ENCODE results near the gene DARS2. TPM values are rescaled to one million over a fixed set of nuclear protein-coding genes. Genes with fewer than 3 reads are reported as not detected.

DARS2 gene
- total and polyA plus RNA-seq, 4 donors = 5.0 to 13.0 (median 10.1) TPM

- Histone ChIP-seq H3K36me3 (ENCODE audit: control insufficient read depth in 4 of 4, insufficient read depth in 3 of 4, low read depth in 1 of 4, low read length in 3 of 4) (peaks cover 5 to 39% (median 33%) of the 10 kb centered on the region in 4 donors), H3K4me3 (ENCODE audit: low read depth in 1 of 3, low read length in 3 of 3) (no peak overlapping the region), H3K9ac (ENCODE audit: low read depth in 1 of 2, low read length in 2 of 2) (no peak overlapping the region), H3K27ac (ENCODE audit: low read depth in 1 of 2, low read length in 2 of 2) (no peak overlapping the region), H3K27me3 (ENCODE audit: control insufficient read depth in 4 of 4, insufficient read depth in 4 of 4, low read length in 3 of 4) (no peaks in the 10 kb centered on the region), H3K9me3 (ENCODE audit: control insufficient read depth in 4 of 4, low read length in 3 of 4) (no peaks in the 10 kb centered on the region), H3K4me1 (ENCODE audit: control insufficient read depth in 4 of 4, insufficient read depth in 4 of 4, low read length in 3 of 4) (no peaks in the 10 kb centered on the region)
- WGBS = 94% methylated on average over 5 of the region's 5 CpGs
- TF ChIP-seq JUND (IDR thresholded peaks at IDR 0.05) (no peak), FOXA1 (IDR thresholded peaks at IDR 0.05) (no peak), YY1 (IDR thresholded peaks at IDR 0.05) (no peak), ATF3 (IDR thresholded peaks at IDR 0.05) (no peak), RXRA (IDR thresholded peaks at IDR 0.05) (no peak), SP1 (IDR thresholded peaks at IDR 0.05) (no peak), HNF4A (conservative IDR thresholded peaks at IDR 0.05) (no peak)
- TF ChIP-seq, protein P1, sequence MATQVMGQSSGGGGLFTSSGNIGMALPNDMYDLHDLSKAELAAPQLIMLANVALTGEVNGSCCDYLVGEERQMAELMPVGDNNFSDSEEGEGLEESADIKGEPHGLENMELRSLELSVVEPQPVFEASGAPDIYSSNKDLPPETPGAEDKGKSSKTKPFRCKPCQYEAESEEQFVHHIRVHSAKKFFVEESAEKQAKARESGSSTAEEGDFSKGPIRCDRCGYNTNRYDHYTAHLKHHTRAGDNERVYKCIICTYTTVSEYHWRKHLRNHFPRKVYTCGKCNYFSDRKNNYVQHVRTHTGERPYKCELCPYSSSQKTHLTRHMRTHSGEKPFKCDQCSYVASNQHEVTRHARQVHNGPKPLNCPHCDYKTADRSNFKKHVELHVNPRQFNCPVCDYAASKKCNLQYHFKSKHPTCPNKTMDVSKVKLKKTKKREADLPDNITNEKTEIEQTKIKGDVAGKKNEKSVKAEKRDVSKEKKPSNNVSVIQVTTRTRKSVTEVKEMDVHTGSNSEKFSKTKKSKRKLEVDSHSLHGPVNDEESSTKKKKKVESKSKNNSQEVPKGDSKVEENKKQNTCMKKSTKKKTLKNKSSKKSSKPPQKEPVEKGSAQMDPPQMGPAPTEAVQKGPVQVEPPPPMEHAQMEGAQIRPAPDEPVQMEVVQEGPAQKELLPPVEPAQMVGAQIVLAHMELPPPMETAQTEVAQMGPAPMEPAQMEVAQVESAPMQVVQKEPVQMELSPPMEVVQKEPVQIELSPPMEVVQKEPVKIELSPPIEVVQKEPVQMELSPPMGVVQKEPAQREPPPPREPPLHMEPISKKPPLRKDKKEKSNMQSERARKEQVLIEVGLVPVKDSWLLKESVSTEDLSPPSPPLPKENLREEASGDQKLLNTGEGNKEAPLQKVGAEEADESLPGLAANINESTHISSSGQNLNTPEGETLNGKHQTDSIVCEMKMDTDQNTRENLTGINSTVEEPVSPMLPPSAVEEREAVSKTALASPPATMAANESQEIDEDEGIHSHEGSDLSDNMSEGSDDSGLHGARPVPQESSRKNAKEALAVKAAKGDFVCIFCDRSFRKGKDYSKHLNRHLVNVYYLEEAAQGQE (IDR thresholded peaks at IDR 0.05) = no peak
- TF ChIP-seq, protein P2, sequence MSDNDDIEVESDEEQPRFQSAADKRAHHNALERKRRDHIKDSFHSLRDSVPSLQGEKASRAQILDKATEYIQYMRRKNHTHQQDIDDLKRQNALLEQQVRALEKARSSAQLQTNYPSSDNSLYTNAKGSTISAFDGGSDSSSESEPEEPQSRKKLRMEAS (IDR thresholded peaks at IDR 0.05) = no peak
- no peak for DNase-seq (ENCODE audit: low spot score)
Observed at GRCh38 chr1:173775578-173776226, 48.8 kb upstream of the DARS2 start.

DNA sequence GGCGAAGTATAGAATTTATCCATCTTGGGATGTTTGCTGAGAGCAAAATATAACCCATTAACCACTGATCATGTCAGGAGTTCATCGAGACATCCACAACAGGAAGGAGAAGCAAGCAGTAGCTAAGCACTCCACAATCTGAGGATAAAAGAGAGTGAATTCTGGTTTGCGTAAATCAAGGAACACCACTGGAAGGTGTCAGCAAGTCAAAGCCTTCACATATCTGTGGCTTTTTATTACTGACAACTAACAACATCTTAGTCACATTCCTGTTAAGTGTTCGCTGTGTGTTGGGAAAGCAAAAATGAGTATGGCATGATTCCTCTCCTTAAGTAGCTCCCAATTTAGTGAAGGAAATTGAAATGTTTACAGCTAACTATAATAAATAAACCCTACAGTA is 44.5 kb upstream of the DARS2 start:
- WGBS = 97% methylated on average over 4 of the region's 4 CpGs

More for the DNA sequence above, 44.5 kb upstream of the DARS2 start:
- H3K9ac ChIP-seq (ENCODE audit: low read depth in 1 of 2, low read length in 2 of 2) = no peak overlapping the region
- no peak overlapping the region for H3K4me3 ChIP-seq (ENCODE audit: low read depth in 1 of 3, low read length in 3 of 3)
- H3K36me3 ChIP-seq (ENCODE audit: control insufficient read depth in 4 of 4, insufficient read depth in 3 of 4, low read depth in 1 of 4, low read length in 3 of 4) = peaks cover 8 to 67% (median 58%) of the 10 kb centered on the region in 4 donors
- no peaks in the 10 kb centered on the region for H3K9me3 ChIP-seq (ENCODE audit: control insufficient read depth in 4 of 4, low read length in 3 of 4)
- DNase-seq (ENCODE audit: low spot score) = no peak
- no peaks in the 10 kb centered on the region for H3K4me1 ChIP-seq (ENCODE audit: control insufficient read depth in 4 of 4, insufficient read depth in 4 of 4, low read length in 3 of 4)
- H3K27ac ChIP-seq (ENCODE audit: low read depth in 1 of 2, low read length in 2 of 2) = no peak overlapping the region
- H3K27me3 ChIP-seq (ENCODE audit: control insufficient read depth in 4 of 4, insufficient read depth in 4 of 4, low read length in 3 of 4) = no peaks in the 10 kb centered on the region
- TF ChIP-seq RXRA (IDR thresholded peaks at IDR 0.05) (no peak), RAD21 (IDR thresholded peaks at IDR 0.05) (no peak), EGR1 (IDR thresholded peaks at IDR 0.05; ENCODE audit: low read depth in 2 of 2) (no peak), ATF3 (IDR thresholded peaks at IDR 0.05) (no peak), HNF4G (IDR thresholded peaks at IDR 0.05) (no peak), ZBTB33 (IDR thresholded peaks at IDR 0.05) (no peak), HNF4A (conservative IDR thresholded peaks at IDR 0.05) (no peak), YY1 (IDR thresholded peaks at IDR 0.05) (no peak), SP1 (IDR thresholded peaks at IDR 0.05) (no peak), NR2F2 (IDR thresholded peaks at IDR 0.05) (no peak), GABPA (IDR thresholded peaks at IDR 0.05 in 1 of 2, conservative IDR thresholded peaks at IDR 0.05 in 1 of 2) (no peak), FOXA2 (IDR thresholded peaks at IDR 0.05) (no peak), FOXA1 (IDR thresholded peaks at IDR 0.05) (no peak), JUND (IDR thresholded peaks at IDR 0.05) (no peak)
- TF ChIP-seq, protein P1 (IDR thresholded peaks at IDR 0.05) = no peak
- TF ChIP-seq, protein P3, sequence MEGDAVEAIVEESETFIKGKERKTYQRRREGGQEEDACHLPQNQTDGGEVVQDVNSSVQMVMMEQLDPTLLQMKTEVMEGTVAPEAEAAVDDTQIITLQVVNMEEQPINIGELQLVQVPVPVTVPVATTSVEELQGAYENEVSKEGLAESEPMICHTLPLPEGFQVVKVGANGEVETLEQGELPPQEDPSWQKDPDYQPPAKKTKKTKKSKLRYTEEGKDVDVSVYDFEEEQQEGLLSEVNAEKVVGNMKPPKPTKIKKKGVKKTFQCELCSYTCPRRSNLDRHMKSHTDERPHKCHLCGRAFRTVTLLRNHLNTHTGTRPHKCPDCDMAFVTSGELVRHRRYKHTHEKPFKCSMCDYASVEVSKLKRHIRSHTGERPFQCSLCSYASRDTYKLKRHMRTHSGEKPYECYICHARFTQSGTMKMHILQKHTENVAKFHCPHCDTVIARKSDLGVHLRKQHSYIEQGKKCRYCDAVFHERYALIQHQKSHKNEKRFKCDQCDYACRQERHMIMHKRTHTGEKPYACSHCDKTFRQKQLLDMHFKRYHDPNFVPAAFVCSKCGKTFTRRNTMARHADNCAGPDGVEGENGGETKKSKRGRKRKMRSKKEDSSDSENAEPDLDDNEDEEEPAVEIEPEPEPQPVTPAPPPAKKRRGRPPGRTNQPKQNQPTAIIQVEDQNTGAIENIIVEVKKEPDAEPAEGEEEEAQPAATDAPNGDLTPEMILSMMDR (IDR thresholded peaks at IDR 0.05; ENCODE audit: low read depth, low read length, missing input control) = no peak
